HepG2 (cell line): ENCODE measurements around the gene SBNO2. TPM values are rescaled to one million over a fixed set of nuclear protein-coding genes. Genes with fewer than 3 reads are reported as not detected.

Experiments used
- HNF4A ChIP-seq: sonication (generic); formaldehyde crosslinking; IDR thresholded peaks from 2 replicates; pipeline ENCODE4 v1.4.0; 2020; ENCODE audit warnings: missing genetic modification reagents
- HNRNPLL ChIP-seq: fragments of 200-400 bp; formaldehyde crosslinking; IDR thresholded peaks from 2 replicates; pipeline ENCODE4 v1.6.1; 2017; ENCODE audit warnings: mild to moderate bottlenecking, low read depth, low read length; ENCODE audit not compliant: poor library complexity, severe bottlenecking
- NR1H2 ChIP-seq: sonication (generic); formaldehyde crosslinking; IDR thresholded peaks from 2 replicates; pipeline ENCODE4 v1.8.1; 2022; ENCODE audit warnings: low read depth, missing genetic modification reagents, borderline replicate concordance
- RCOR2 ChIP-seq: IDR thresholded peaks from 2 replicates; pipeline ENCODE4 v1.6.1; 2016; ENCODE audit warnings: missing biosample characterization, missing genetic modification reagents
- SP5 ChIP-seq: IDR thresholded peaks from 2 replicates; pipeline ENCODE4 v1.6.1; 2016; ENCODE audit warnings: low read depth, borderline replicate concordance
- SRSF1 ChIP-seq: fragments of 200-400 bp; formaldehyde crosslinking; optimal IDR thresholded peaks from 2 replicates; pipeline ENCODE3; 2017; ENCODE audit warnings: mild to moderate bottlenecking, low read depth, low read length, moderate library complexity
- TBL1XR1 ChIP-seq: fragments of 150-350 bp; IDR thresholded peaks from 2 replicates; pipeline ENCODE4 v1.6.1; 2014; ENCODE audit warnings: borderline replicate concordance, low read length; ENCODE audit not compliant: partially characterized antibody
- ZNF136 ChIP-seq: sonication (generic); formaldehyde crosslinking; IDR thresholded peaks from 2 replicates; pipeline ENCODE4 v1.8.1; 2022; ENCODE audit warnings: low read depth, mild to moderate bottlenecking, moderate library complexity, missing genetic modification reagents
- ZNF317 ChIP-seq: sonication (generic); formaldehyde crosslinking; IDR thresholded peaks from 2 replicates; pipeline ENCODE4 v1.5.0; 2020; ENCODE audit warnings: mild to moderate bottlenecking, missing genetic modification reagents
- ZNF468 ChIP-seq: sonication (generic); formaldehyde crosslinking; IDR thresholded peaks from 2 replicates; pipeline ENCODE4 v1.8.0; 2022; ENCODE audit warnings: mild to moderate bottlenecking, moderate library complexity, missing genetic modification reagents
- ZNF761 ChIP-seq: sonication (generic); formaldehyde crosslinking; conservative IDR thresholded peaks from 2 replicates; pipeline ENCODE4 v1.4.0; 2020; ENCODE audit warnings: mild to moderate bottlenecking, missing genetic modification reagents
- ZNF878 ChIP-seq: sonication (generic); formaldehyde crosslinking; IDR thresholded peaks from 2 replicates; pipeline ENCODE4 v1.8.1; 2023; ENCODE audit warnings: mild to moderate bottlenecking, missing genetic modification reagents, moderate library complexity
- polyA plus RNA-seq, 8 experiments: library from polyadenylated mRNA; depleted of rRNA in 3 of 8; stranded (reverse) in 7 of 8; unstranded in 1 of 8; fragments of >200 nt; fragmentation: Illumina TruSeq in 4 of 8; extraction: Trizol in 4 of 8; gene quantifications; 2 replicates each; pipeline versions ENCODE4 v1.2.1 to v1.2.3, GENCODE V29; 2011 to 2016; ENCODE audit warnings: low read depth in 4 of 8, missing spikeins in 1 of 8, mixed read lengths in 1 of 8; ENCODE audit not compliant: insufficient read depth in 1 of 8
- total RNA-seq, 5 experiments: library from RNA; depleted of rRNA; stranded (reverse); fragments of >200 nt; fragmentation: Illumina TruSeq; extraction: Trizol; gene quantifications; 2 replicates each; pipeline ENCODE4 v1.2.3, GENCODE V29; 2016; ENCODE audit warnings: low read depth in 1 of 5
- TF ChIP-seq, protein P1 (sequence below): sonication (generic); formaldehyde crosslinking; IDR thresholded peaks from 2 replicates; pipeline ENCODE4 v1.4.0; 2020; ENCODE audit warnings: missing genetic modification reagents, borderline replicate concordance
- TF ChIP-seq, protein P2 (sequence below): IDR thresholded peaks from 2 replicates; pipeline ENCODE4 v1.6.1; 2016; ENCODE audit warnings: missing genetic modification reagents, missing compliant biosample characterization
- TF ChIP-seq, protein P3 (sequence below): sonication (generic); formaldehyde crosslinking; IDR thresholded peaks from 2 replicates; pipeline ENCODE4 v1.5.0; 2020; ENCODE audit warnings: missing genetic modification reagents
- TF ChIP-seq, protein P4 (sequence below): IDR thresholded peaks from 2 replicates; pipeline ENCODE4 v1.6.1; 2016; ENCODE audit warnings: missing compliant biosample characterization, missing genetic modification reagents, borderline replicate concordance
- TF ChIP-seq, protein P5 (sequence below): sonication (generic); formaldehyde crosslinking; IDR thresholded peaks from 2 replicates; pipeline ENCODE4 v1.5.0; 2020; ENCODE audit warnings: mild to moderate bottlenecking, missing genetic modification reagents, borderline replicate concordance

SBNO2 gene
- total and polyA plus RNA-seq, 2 of the 13 experiments (the other 11 are each of a cell fraction or from before 2014, with no cell fraction given): 8.6 to 10.4 TPM

DNA sequence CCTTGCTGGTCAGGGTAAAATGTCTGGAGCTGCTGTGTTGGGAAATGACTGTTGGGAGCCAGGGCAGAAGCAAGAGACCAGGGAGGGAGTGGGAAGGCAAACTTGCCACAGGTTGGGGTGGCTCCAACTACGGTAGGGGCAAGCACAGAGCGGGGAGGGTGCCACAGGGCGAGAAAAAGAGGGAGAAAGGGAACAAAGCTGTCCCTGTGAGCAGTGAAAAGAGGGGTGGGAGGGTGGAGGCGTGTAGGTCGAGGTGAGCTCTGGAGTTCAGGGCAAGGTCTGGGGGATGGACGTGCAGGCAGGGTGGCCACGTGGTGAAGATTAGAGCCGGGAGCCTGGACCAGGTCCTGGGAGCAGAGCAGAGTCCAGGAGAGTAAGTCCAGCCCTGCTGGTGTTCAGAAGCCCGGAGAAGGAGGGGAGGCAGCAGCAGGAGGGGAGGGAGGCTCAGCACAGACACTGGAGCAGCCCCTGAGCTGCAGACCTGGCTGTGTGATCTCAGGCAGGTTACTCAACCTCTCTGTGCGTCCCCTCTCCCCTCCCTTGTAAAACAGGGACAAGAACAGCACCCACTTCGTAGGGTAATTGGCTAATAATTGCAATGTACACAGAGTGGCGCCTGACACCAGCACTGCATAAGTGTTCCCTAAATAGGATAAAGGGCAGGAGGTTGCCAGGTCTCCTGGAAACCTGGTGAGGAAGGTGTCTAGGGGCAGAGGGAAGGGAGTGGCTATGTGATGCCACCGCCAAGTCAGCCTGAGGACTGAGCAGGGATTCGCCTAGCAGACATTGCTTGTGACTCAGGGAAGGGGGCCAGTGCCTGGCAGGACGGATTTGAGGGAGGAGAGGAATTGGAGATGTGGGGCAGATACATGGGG is 75.7 kb downstream of the SBNO2 start (continued):
- TF ChIP-seq TBL1XR1 (no peak), HNF4A (peak; percentile 91), ZNF878 (CRISPR knock-in tag) (no peak; the same call in 1 of the 2 replicates), ZNF468 (CRISPR knock-in tag) (no peak), HNRNPLL (no peak), ZNF761 (CRISPR knock-in tag) (no peak; the same call in 1 of the 2 replicates), ZNF136 (CRISPR knock-in tag) (no peak), ZNF317 (CRISPR knock-in tag) (no peak), SP5 (no peak), NR1H2 (CRISPR knock-in tag) (no peak), RCOR2 (peak; percentile 95), SRSF1 (no peak)
- TF ChIP-seq, protein P1, sequence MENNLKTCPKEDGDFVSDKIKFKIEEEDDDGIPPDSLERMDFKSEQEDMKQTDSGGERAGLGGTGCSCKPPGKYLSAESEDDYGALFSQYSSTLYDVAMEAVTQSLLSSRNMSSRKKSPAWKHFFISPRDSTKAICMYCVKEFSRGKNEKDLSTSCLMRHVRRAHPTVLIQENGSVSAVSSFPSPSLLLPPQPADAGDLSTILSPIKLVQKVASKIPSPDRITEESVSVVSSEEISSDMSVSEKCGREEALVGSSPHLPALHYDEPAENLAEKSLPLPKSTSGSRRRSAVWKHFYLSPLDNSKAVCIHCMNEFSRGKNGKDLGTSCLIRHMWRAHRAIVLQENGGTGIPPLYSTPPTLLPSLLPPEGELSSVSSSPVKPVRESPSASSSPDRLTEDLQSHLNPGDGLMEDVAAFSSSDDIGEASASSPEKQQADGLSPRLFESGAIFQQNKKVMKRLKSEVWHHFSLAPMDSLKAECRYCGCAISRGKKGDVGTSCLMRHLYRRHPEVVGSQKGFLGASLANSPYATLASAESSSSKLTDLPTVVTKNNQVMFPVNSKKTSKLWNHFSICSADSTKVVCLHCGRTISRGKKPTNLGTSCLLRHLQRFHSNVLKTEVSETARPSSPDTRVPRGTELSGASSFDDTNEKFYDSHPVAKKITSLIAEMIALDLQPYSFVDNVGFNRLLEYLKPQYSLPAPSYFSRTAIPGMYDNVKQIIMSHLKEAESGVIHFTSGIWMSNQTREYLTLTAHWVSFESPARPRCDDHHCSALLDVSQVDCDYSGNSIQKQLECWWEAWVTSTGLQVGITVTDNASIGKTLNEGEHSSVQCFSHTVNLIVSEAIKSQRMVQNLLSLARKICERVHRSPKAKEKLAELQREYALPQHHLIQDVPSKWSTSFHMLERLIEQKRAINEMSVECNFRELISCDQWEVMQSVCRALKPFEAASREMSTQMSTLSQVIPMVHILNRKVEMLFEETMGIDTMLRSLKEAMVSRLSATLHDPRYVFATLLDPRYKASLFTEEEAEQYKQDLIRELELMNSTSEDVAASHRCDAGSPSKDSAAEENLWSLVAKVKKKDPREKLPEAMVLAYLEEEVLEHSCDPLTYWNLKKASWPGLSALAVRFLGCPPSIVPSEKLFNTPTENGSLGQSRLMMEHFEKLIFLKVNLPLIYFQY (CRISPR knock-in tag): no peak
- TF ChIP-seq, protein P2, sequence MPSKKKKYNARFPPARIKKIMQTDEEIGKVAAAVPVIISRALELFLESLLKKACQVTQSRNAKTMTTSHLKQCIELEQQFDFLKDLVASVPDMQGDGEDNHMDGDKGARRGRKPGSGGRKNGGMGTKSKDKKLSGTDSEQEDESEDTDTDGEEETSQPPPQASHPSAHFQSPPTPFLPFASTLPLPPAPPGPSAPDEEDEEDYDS (CRISPR knock-in tag): no peak
- TF ChIP-seq, protein P3, sequence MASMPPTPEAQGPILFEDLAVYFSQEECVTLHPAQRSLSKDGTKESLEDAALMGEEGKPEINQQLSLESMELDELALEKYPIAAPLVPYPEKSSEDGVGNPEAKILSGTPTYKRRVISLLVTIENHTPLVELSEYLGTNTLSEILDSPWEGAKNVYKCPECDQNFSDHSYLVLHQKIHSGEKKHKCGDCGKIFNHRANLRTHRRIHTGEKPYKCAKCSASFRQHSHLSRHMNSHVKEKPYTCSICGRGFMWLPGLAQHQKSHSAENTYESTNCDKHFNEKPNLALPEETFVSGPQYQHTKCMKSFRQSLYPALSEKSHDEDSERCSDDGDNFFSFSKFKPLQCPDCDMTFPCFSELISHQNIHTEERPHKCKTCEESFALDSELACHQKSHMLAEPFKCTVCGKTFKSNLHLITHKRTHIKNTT (CRISPR knock-in tag): no peak
- TF ChIP-seq, protein P4, sequence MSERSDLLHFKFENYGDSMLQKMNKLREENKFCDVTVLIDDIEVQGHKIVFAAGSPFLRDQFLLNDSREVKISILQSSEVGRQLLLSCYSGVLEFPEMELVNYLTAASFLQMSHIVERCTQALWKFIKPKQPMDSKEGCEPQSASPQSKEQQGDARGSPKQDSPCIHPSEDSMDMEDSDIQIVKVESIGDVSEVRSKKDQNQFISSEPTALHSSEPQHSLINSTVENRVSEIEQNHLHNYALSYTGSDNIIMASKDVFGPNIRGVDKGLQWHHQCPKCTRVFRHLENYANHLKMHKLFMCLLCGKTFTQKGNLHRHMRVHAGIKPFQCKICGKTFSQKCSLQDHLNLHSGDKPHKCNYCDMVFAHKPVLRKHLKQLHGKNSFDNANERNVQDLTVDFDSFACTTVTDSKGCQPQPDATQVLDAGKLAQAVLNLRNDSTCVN (CRISPR knock-in tag): no peak
- TF ChIP-seq, protein P5, sequence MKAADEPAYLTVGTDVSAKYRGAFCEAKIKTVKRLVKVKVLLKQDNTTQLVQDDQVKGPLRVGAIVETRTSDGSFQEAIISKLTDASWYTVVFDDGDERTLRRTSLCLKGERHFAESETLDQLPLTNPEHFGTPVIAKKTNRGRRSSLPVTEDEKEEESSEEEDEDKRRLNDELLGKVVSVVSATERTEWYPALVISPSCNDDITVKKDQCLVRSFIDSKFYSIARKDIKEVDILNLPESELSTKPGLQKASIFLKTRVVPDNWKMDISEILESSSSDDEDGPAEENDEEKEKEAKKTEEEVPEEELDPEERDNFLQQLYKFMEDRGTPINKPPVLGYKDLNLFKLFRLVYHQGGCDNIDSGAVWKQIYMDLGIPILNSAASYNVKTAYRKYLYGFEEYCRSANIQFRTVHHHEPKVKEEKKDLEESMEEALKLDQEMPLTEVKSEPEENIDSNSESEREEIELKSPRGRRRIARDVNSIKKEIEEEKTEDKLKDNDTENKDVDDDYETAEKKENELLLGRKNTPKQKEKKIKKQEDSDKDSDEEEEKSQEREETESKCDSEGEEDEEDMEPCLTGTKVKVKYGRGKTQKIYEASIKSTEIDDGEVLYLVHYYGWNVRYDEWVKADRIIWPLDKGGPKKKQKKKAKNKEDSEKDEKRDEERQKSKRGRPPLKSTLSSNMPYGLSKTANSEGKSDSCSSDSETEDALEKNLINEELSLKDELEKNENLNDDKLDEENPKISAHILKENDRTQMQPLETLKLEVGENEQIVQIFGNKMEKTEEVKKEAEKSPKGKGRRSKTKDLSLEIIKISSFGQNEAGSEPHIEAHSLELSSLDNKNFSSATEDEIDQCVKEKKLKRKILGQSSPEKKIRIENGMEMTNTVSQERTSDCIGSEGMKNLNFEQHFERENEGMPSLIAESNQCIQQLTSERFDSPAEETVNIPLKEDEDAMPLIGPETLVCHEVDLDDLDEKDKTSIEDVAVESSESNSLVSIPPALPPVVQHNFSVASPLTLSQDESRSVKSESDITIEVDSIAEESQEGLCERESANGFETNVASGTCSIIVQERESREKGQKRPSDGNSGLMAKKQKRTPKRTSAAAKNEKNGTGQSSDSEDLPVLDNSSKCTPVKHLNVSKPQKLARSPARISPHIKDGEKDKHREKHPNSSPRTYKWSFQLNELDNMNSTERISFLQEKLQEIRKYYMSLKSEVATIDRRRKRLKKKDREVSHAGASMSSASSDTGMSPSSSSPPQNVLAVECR: peak; percentile 79; the same call in 1 of the 2 replicates
